HEK293 (cell line): ENCODE results near the gene LPP.

Experiments used
- CTCF ChIA-PET: fragments of 350-600 bp; formaldehyde crosslinking; extraction: SDS; loops from one replicate; lab custom pipeline; 2021; ENCODE audit warnings: antibody characterized with exemption; lab: Yijun Ruan, JAX
- POLR2A ChIA-PET: fragments of 300-600 bp; formaldehyde crosslinking; extraction: SDS; loops from one replicate; lab custom pipeline; 2020; ENCODE audit warnings: antibody characterized with exemption, inconsistent platforms; lab: Yijun Ruan, JAX
- H3K27ac ChIP-seq: fragments of 200-500 bp; sonication (Bioruptor generic); 2 replicates; pipeline ENCODE4 v1.5.1; 2014; ENCODE audit warnings: low read depth, low read length, control low read depth, inconsistent platforms; ENCODE audit errors: extremely low read depth
- H3K36me3 ChIP-seq, 2 experiments: fragments of 200-500 bp in 1 of 2; sonication (Bioruptor generic) in 1 of 2; 1 replicate in 1 of 2; 2 replicates in 1 of 2; pipeline ENCODE4 v1.5.1; 2014 to 2017; ENCODE audit warnings: inconsistent platforms in 2 of 2, low read length in 2 of 2; ENCODE audit not compliant: control insufficient read depth in 2 of 2, insufficient read depth in 1 of 2
- H3K4me1 ChIP-seq: fragments of 200-500 bp; sonication (Bioruptor generic); 2 replicates; pipeline ENCODE4 v1.5.1; 2014; ENCODE audit warnings: mild to moderate bottlenecking, low read length, inconsistent platforms; ENCODE audit not compliant: control insufficient read depth, insufficient read depth
- H3K4me3 ChIP-seq: 2 replicates; pipeline ENCODE4 v1.5.1; 2011; ENCODE audit warnings: low read depth, mild to moderate bottlenecking, control low read depth, low read length, moderate library complexity
- H3K9me3 ChIP-seq: fragments of 200-500 bp; sonication (Bioruptor generic); 2 replicates; pipeline ENCODE4 v1.5.1; 2014; ENCODE audit warnings: low read depth, low read length, inconsistent platforms; ENCODE audit not compliant: control insufficient read depth, insufficient read depth
- EGR2 ChIP-seq: fragments of 450-650 bp; formaldehyde crosslinking; IDR thresholded peaks from 2 replicates; pipeline ENCODE4 v1.5.1; 2016; ENCODE audit warnings: low read depth, missing biosample characterization, missing genetic modification characterization
- GFI1B ChIP-seq: fragments of 450-650 bp; formaldehyde crosslinking; IDR thresholded peaks from 2 replicates; pipeline ENCODE4 v1.5.1; 2016; ENCODE audit warnings: missing biosample characterization, missing genetic modification characterization
- GLIS1 ChIP-seq: fragments of 450-650 bp; formaldehyde crosslinking; IDR thresholded peaks from 2 replicates; pipeline ENCODE4 v1.5.1; 2016; ENCODE audit warnings: missing biosample characterization, missing genetic modification characterization
- GLIS2 ChIP-seq: fragments of 450-650 bp; formaldehyde crosslinking; IDR thresholded peaks from 2 replicates; pipeline ENCODE4 v1.5.1; 2016; ENCODE audit warnings: missing biosample characterization, missing genetic modification characterization
- HOXC10 ChIP-seq: sonication (generic); formaldehyde crosslinking; IDR thresholded peaks from 2 replicates; pipeline ENCODE4 v1.8.1; 2023; ENCODE audit warnings: mild to moderate bottlenecking, missing genetic modification reagents
- HOXD13 ChIP-seq: sonication (generic); formaldehyde crosslinking; IDR thresholded peaks from 2 replicates; pipeline ENCODE4 v1.8.0; 2022; ENCODE audit warnings: missing genetic modification reagents, borderline replicate concordance
- PRDM6 ChIP-seq: fragments of 450-650 bp; formaldehyde crosslinking; IDR thresholded peaks from 2 replicates; pipeline ENCODE4 v1.5.1; 2017; ENCODE audit warnings: missing biosample characterization, missing genetic modification characterization
- SALL2 ChIP-seq: fragments of 450-650 bp; formaldehyde crosslinking; IDR thresholded peaks from 2 replicates; pipeline ENCODE4 v1.5.0; 2017; ENCODE audit warnings: missing biosample characterization, mild to moderate bottlenecking, missing genetic modification characterization, borderline replicate concordance
- SP3 ChIP-seq: fragments of 450-650 bp; formaldehyde crosslinking; IDR thresholded peaks from 2 replicates; pipeline ENCODE4 v1.5.1; 2016; ENCODE audit warnings: missing biosample characterization, missing genetic modification characterization
- ZFP41 ChIP-seq: fragments of 450-650 bp; formaldehyde crosslinking; IDR thresholded peaks from 2 replicates; pipeline ENCODE4 v1.5.1; 2016; ENCODE audit warnings: missing biosample characterization, missing genetic modification characterization, borderline replicate concordance
- ZNF112 ChIP-seq: fragments of 450-650 bp; formaldehyde crosslinking; IDR thresholded peaks from 2 replicates; pipeline ENCODE4 v1.5.0; 2017; ENCODE audit warnings: missing biosample characterization, missing genetic modification characterization
- ZNF114 ChIP-seq: fragments of 450-650 bp; formaldehyde crosslinking; IDR thresholded peaks from 2 replicates; pipeline ENCODE4 v1.5.0; 2017; ENCODE audit warnings: missing biosample characterization, missing genetic modification characterization
- ZNF138 ChIP-seq: fragments of 450-650 bp; formaldehyde crosslinking; IDR thresholded peaks from 2 replicates; pipeline ENCODE4 v1.5.1; 2016; ENCODE audit warnings: missing biosample characterization, missing genetic modification characterization, borderline replicate concordance
- ZNF157 ChIP-seq: fragments of 450-650 bp; formaldehyde crosslinking; IDR thresholded peaks from 2 replicates; pipeline ENCODE4 v1.5.1; 2016; ENCODE audit warnings: missing biosample characterization, missing genetic modification characterization
- ZNF175 ChIP-seq: fragments of 450-650 bp; formaldehyde crosslinking; IDR thresholded peaks from 2 replicates; pipeline ENCODE4 v1.5.1; 2016; ENCODE audit warnings: missing biosample characterization, missing genetic modification characterization
- ZNF223 ChIP-seq: fragments of 450-650 bp; formaldehyde crosslinking; IDR thresholded peaks from 2 replicates; pipeline ENCODE4 v1.5.1; 2016; ENCODE audit warnings: missing biosample characterization, missing genetic modification characterization
- ZNF248 ChIP-seq: fragments of 450-650 bp; formaldehyde crosslinking; IDR thresholded peaks from 2 replicates; pipeline ENCODE4 v1.5.1; 2017; ENCODE audit warnings: missing biosample characterization, missing genetic modification characterization
- ZNF280D ChIP-seq: fragments of 450-650 bp; formaldehyde crosslinking; IDR thresholded peaks from 2 replicates; pipeline ENCODE4 v1.5.1; 2016; ENCODE audit warnings: missing biosample characterization, missing genetic modification characterization
- ZNF324 ChIP-seq: fragments of 450-650 bp; formaldehyde crosslinking; IDR thresholded peaks from 2 replicates; pipeline ENCODE4 v1.5.1; 2016; ENCODE audit warnings: missing biosample characterization, missing genetic modification characterization
- ZNF394 ChIP-seq: fragments of 450-650 bp; formaldehyde crosslinking; IDR thresholded peaks from 2 replicates; pipeline ENCODE4 v1.5.1; 2016; ENCODE audit warnings: missing biosample characterization, missing genetic modification characterization, mild to moderate bottlenecking, moderate library complexity, borderline replicate concordance
- ZNF416 ChIP-seq: fragments of 450-650 bp; formaldehyde crosslinking; IDR thresholded peaks from 2 replicates; pipeline ENCODE4 v1.5.1; 2016; ENCODE audit warnings: missing biosample characterization, missing genetic modification characterization
- ZNF449 ChIP-seq: fragments of 450-650 bp; formaldehyde crosslinking; IDR thresholded peaks from 2 replicates; pipeline ENCODE4 v1.5.1; 2017; ENCODE audit warnings: missing biosample characterization, mild to moderate bottlenecking, missing genetic modification characterization, moderate library complexity
- ZNF548 ChIP-seq: fragments of 450-650 bp; formaldehyde crosslinking; IDR thresholded peaks from 2 replicates; pipeline ENCODE4 v1.5.1; 2016; ENCODE audit warnings: missing biosample characterization, missing genetic modification characterization
- ZNF558 ChIP-seq: fragments of 450-650 bp; formaldehyde crosslinking; IDR thresholded peaks from 2 replicates; pipeline ENCODE4 v1.5.1; 2016; ENCODE audit warnings: missing biosample characterization, missing genetic modification characterization
- ZNF610 ChIP-seq: fragments of 450-650 bp; formaldehyde crosslinking; IDR thresholded peaks from 2 replicates; pipeline ENCODE4 v1.5.1; 2016; ENCODE audit warnings: missing biosample characterization, missing genetic modification characterization, borderline replicate concordance
- ZNF747 ChIP-seq: fragments of 450-650 bp; formaldehyde crosslinking; IDR thresholded peaks from 2 replicates; pipeline ENCODE4 v1.5.1; 2016; ENCODE audit warnings: missing biosample characterization, missing genetic modification characterization

Gene LPP

DNA sequence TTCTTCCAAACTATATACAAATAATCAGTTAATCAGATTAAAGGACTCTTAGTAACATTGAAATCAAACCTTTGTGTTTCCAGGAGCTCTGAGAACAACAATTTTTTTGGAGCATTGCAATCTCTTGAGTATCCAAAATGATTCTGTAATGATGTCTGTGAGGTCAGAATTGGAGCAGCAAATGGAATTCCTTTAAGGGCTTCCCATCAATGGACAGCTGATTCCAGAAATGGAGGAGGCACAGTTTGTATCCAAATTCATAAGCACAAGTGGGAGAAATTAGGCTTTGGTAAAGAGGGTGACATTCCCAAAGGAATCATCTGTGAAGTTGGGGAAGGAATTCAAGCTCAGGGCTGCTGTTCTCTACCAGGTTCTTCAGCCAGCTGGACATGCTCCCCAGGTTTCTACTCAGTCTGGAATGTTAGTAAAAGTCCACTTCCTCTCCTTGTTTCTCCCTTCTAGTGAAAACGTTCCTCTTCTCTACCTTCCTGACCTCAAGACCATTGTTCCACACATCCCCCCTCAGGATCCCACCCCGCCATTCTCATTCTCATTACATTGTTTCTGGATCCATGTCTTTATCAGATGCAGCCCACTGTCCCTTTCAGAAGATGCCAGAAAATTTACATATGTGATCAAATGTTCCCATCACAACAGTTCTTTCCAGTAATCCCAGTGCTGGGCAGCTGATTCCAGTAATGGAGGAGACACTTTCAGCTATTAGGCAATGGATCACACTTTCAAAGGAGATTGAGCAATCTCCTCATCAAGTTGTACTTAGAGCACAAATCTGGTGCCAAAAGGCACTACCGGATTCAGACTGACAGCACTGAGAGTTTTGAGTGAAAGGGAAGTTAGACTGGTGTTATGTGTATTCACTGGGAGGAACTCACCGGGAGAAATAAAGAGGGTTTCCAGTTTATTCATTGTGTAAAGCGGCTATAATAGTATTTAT, 626.5 kb downstream of the LPP start (continued):
- TF ChIP-seq ZNF112 (tag by site-specific recombination) = no peak
- TF ChIP-seq ZNF223 (tag by site-specific recombination) = no peak
- no peak for TF ChIP-seq SALL2
- TF ChIP-seq ZNF416 (tag by site-specific recombination) = no peak
- no peak for TF ChIP-seq ZNF324 (tag by site-specific recombination)
- TF ChIP-seq GFI1B = no peak
- TF ChIP-seq ZNF157 (tag by site-specific recombination) = no peak
- no peak for TF ChIP-seq ZNF280D (tag by site-specific recombination)
- no peak for TF ChIP-seq ZNF548 (tag by site-specific recombination)
- TF ChIP-seq ZNF175 = no peak
- no peak for TF ChIP-seq ZNF394 (tag by site-specific recombination)
- TF ChIP-seq ZNF449 (tag by site-specific recombination) = no peak
- no peak for TF ChIP-seq EGR2 (tag by site-specific recombination)

DNA sequence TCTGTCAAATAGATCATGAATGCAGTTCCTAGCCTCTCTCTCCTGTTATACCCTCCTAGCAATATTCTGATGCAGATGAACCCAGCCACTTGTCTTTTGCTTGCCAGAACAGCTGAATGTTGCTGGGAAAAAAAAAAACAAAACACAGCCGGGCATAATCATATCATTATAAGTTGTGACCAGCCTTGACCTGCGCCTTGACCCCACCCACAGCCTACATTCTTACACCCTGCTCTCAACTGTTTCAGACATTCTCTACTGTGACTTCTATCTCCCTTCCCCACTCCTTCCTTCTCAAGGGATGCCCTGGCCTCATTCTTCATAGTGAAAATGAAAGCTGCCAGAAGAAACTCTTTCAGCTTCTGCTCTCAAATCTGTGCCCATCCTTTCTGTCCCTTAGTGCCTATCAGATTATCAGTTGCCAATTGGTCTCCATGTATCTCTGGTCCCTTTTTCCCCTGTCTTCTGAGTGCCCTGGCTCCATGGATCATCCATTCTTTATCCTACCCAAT, 628.7 kb downstream of the LPP start:
- POLR2A ChIA-PET = no interaction called here
- CTCF ChIA-PET = no interaction called here
- Histone ChIP-seq H3K27ac (no peak overlapping the region), H3K4me3 (no peak overlapping the region), H3K4me1 (no peaks in the 10 kb centered on the region), H3K9me3 (no peaks in the 10 kb centered on the region), H3K36me3 (no peaks in the 10 kb centered on the region)
- TF ChIP-seq ZFP41 (tag by site-specific recombination) = no peak

DNA sequence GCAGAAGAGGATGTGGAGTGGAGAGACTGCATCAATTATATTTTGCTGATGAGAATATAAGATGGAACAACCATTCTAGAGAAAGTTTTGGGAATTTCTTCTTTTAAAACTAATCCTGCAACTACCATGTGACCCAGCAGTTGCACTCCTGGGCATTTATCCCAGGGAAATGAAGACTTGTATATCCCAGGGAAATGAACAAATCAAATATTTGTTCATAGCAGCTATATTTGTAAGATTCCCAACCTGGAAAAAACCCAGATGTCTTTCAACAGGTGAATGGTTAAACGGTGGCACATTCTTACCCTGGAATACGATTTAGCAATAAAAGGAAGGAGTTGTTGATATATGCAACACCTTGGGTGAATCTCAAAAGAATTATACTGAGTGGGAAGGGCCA, 632.5 kb downstream of the LPP start:
- POLR2A ChIA-PET = no interaction called here
- H3K4me1 ChIP-seq = no peaks in the 10 kb centered on the region
- no peak for TF ChIP-seq HOXD13 (CRISPR knock-in tag)
- no peak for TF ChIP-seq PRDM6 (tag by site-specific recombination)
- TF ChIP-seq ZNF610 (tag by site-specific recombination) = no peak
- TF ChIP-seq ZNF138 = no peak
- TF ChIP-seq HOXC10 (CRISPR knock-in tag) = no peak
- no peak for TF ChIP-seq ZNF157 (tag by site-specific recombination)
- TF ChIP-seq GLIS2 (tag by site-specific recombination) = no peak
- no peak for TF ChIP-seq ZNF558
- TF ChIP-seq ZNF248 (tag by site-specific recombination) = no peak
- TF ChIP-seq ZNF747 (tag by site-specific recombination) = no peak
- no peak for TF ChIP-seq ZNF114 (tag by site-specific recombination)
- no peak for TF ChIP-seq GLIS1 (tag by site-specific recombination)
- TF ChIP-seq SP3 = no peak

More for the DNA sequence above, 632.5 kb downstream of the LPP start:
- H3K27ac ChIP-seq = no peak overlapping the region
- H3K9me3 ChIP-seq = no peaks in the 10 kb centered on the region
- CTCF ChIA-PET = no interaction called here
- H3K4me3 ChIP-seq = no peak overlapping the region
- H3K36me3 ChIP-seq = no peaks in the 10 kb centered on the region
